Uterus (tissue), 4 donors: ENCODE measurements around the gene NGF. TPM values are rescaled to one million over a fixed set of nuclear protein-coding genes. Genes with fewer than 3 reads are reported as not detected.

ENCODE experiments used
- DNase-seq, 2 donors: peaks; one replicate each; pipeline ENCODE4 v3.0.0-alpha.2; 2019 to 2020
- H3K27ac ChIP-seq, 2 donors: fragments of 200-600 bp; sonication (generic); 1 replicate in 1 of 2; 2 replicates in 1 of 2; pipeline ENCODE4 v1.5.1; 2016 to 2018
- H3K27me3 ChIP-seq, 2 donors: fragments of 200-600 bp; sonication (generic); one replicate each; pipeline ENCODE4 v1.5.1; 2018 to 2019; ENCODE audit warnings: control low read depth in 1 of 2
- H3K36me3 ChIP-seq, 2 donors: fragments of 200-600 bp; sonication (generic); one replicate each; pipeline ENCODE4 v1.5.1; 2019; ENCODE audit warnings: control low read depth in 1 of 2
- H3K4me1 ChIP-seq, 2 donors: fragments of 200-600 bp; sonication (generic); one replicate each; pipeline ENCODE4 v1.5.1; 2018 to 2019; ENCODE audit warnings: control low read depth in 1 of 2
- H3K4me3 ChIP-seq, 2 donors: fragments of 200-600 bp; sonication (generic); 1 replicate in 1 of 2; 2 replicates in 1 of 2; pipeline ENCODE4 v1.5.1; 2018 to 2019; ENCODE audit warnings: mild to moderate bottlenecking in 1 of 2
- H3K9me3 ChIP-seq, 2 donors: fragments of 200-600 bp; sonication (generic); one replicate each; pipeline ENCODE4 v1.5.1; 2019; ENCODE audit warnings: control low read depth in 1 of 2
- POLR2A ChIP-seq, 2 donors: fragments of 450-650 bp; IDR thresholded peaks; one replicate each; pipeline ENCODE4 v1.6.1; 2016; ENCODE audit warnings: antibody characterized with exemption in 2 of 2, mild to moderate bottlenecking in 1 of 2, moderate library complexity in 1 of 2
- intact Hi-C: fragments of 100-400 bp; cut with DNase I; formaldehyde crosslinking; loops from one replicate; pipeline ENCODE4 v1.15.1; 2023; ENCODE audit warnings: low total_unique reads
- total RNA-seq, 4 donors: library from RNA; depleted of rRNA in 3 of 4; stranded (reverse); fragments of >200 nt in 3 of 4; gene quantifications; one replicate each; pipeline versions ENCODE4 v1.1.0 to v1.2.4, GENCODE V29; 2014 to 2023
- TF ChIP-seq, protein P1 (sequence below), 4 experiments: fragments of 200-600 bp in 2 of 4; fragments of 450-650 bp in 2 of 4; sonication (generic) in 2 of 4; IDR thresholded peaks; one replicate each; pipeline ENCODE4 v1.5.1; 2016 to 2019; ENCODE audit warnings: antibody characterized with exemption in 4 of 4, mild to moderate bottlenecking in 2 of 4, moderate library complexity in 1 of 4
- donor health status: DM: yes; HTN: yes; CAD: no.

NGF gene
- total RNA-seq, 4 donors from 2014 or later: 1.3 to 21.4 (median 13.5) TPM

DNA sequence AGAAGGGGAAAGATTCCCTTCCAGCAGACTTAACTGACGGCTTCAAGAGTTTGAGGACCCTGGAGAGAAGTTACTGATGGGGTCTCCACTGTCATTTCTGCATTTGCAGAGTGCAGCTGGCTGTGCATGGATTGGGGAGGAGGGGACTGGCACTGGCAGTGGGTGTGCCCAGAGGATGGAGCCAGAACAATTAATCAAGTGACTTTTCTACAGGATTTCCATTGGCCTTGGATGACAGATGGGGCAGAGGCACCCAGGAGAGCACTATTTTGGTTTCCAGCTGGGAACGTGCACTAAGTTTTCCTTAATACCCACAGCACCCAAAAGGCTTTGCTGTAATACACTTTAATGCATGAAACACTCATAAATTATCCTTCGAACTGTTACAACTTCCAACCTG, 1.3 kb downstream of the NGF start:
- H3K4me3 ChIP-seq: peak overlapping the region; percentile 74 to 76
- TF ChIP-seq, protein P1, sequence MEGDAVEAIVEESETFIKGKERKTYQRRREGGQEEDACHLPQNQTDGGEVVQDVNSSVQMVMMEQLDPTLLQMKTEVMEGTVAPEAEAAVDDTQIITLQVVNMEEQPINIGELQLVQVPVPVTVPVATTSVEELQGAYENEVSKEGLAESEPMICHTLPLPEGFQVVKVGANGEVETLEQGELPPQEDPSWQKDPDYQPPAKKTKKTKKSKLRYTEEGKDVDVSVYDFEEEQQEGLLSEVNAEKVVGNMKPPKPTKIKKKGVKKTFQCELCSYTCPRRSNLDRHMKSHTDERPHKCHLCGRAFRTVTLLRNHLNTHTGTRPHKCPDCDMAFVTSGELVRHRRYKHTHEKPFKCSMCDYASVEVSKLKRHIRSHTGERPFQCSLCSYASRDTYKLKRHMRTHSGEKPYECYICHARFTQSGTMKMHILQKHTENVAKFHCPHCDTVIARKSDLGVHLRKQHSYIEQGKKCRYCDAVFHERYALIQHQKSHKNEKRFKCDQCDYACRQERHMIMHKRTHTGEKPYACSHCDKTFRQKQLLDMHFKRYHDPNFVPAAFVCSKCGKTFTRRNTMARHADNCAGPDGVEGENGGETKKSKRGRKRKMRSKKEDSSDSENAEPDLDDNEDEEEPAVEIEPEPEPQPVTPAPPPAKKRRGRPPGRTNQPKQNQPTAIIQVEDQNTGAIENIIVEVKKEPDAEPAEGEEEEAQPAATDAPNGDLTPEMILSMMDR (IDR thresholded peaks at IDR 0.05): no peak
- TF ChIP-seq POLR2A (IDR thresholded peaks at IDR 0.05): no peak

DNA sequence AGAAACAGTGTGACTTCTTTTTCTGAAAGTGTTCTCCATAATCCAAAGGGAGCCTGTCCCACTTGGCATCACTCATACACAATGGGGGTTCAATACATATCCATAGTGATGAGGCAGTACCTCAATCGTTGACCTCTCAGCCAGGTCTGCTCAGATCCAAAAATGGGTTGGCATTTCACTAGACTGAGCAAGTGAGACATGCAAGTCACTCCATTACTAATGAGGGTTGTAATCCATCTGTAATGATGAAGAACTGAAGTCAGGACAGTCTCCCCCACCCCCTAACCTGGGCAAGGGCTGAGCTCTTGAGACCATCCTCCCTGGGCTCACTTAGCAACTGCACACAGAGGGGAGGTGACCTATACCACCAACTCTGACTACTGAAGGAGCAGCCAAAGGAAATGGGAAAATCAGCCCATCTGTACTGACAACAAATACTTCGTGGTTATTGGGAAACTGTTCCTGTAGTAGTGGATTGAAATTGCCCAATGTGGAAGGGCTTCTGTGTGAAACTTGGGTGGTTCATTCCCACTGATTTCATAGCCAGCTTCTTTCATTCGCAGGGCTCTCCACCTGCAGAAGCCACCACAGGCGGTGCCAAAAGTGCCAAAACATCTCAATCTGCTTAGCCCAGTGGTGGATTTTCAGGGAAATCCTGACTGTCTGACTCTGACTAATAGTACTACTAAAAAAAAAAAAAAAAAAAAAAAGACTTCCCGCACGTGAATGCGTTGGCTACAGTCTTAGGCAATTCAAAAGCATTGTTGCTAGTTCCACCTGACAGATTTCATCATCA, 5.0 kb downstream of the NGF start:
- H3K27ac ChIP-seq: peak overlapping the region; percentile 90 to 92
- H3K4me1 ChIP-seq: peaks cover 17 to 20% of the 10 kb centered on the region in 2 donors
- no peaks in the 10 kb centered on the region for H3K9me3 ChIP-seq
- intact Hi-C loops: loop anchor here (10.0 kb wide), 1 partner anchor 48 kb away; no protein-coding TSS in a partner anchor
- no peak overlapping the region for H3K4me3 ChIP-seq
- no peaks in the 10 kb centered on the region for H3K36me3 ChIP-seq
- no peaks in the 10 kb centered on the region for H3K27me3 ChIP-seq
- TF ChIP-seq, protein P1 (IDR thresholded peaks at IDR 0.05): no peak
- no peak for TF ChIP-seq POLR2A (IDR thresholded peaks at IDR 0.05)
- DNase-seq: peak; percentile 72 to 76

More for the DNA sequence above, 1.3 kb downstream of the NGF start:
- Histone ChIP-seq H3K27ac (peak overlapping the region; percentile 90 to 92), H3K4me1 (peaks cover 3 to 6% of the 10 kb centered on the region in 2 donors), H3K36me3 (no peaks in the 10 kb centered on the region), H3K27me3 (no peaks in the 10 kb centered on the region), H3K9me3 (no peaks in the 10 kb centered on the region)
- no peak for DNase-seq
- intact Hi-C loops: loop anchor here (10.0 kb wide), 1 partner anchor 52 kb away; no protein-coding TSS in a partner anchor

DNA sequence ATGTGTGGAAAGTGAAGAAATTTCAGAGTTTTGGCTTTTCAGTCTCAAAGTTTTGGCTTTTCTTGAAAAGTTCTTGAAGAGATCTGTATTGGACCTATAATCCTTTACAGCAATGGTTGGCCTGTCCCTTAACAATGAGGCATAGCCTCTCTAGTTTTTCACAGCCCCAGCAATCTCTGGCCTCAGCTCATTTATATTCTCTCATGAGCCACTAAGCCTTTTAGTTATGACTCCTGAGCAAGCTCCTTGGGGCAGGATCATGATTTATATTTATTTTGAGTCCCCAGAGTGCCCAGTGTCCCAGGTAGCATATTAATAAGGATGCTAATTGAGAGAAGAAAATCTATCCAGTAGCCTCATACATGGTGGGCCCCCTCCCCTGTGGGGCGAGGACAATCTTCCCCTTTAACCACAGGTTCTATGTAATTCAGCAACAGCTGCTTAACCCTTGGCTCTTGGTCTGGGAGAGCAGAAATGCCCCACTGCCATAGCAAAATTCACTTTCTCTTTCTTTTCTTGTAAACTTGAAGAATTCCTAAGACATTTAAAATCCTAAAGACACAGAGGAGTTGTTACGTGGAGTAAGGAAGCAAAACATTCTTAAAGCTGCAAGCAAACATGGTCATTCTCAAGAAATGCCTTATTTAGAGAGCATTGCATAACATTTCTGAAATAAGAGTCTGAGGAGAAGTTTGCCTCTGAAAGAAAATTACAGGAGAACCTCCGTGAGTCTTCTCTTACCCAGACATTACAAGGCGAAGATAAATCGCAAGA, 6.3 kb downstream of the NGF start:
- no peak for DNase-seq
- Histone ChIP-seq H3K27ac (peak overlapping the region; percentile 90 to 92), H3K36me3 (no peaks in the 10 kb centered on the region), H3K9me3 (no peaks in the 10 kb centered on the region), H3K4me3 (no peak overlapping the region), H3K4me1 (peaks cover 17 to 20% of the 10 kb centered on the region in 2 donors), H3K27me3 (no peaks in the 10 kb centered on the region)
- intact Hi-C loops: loop anchor here (10.0 kb wide), 1 partner anchor 47 kb away; no protein-coding TSS in a partner anchor
- peak in 1 of 2 donors; percentile 15 for TF ChIP-seq POLR2A (IDR thresholded peaks at IDR 0.05)
- TF ChIP-seq, protein P1 (IDR thresholded peaks at IDR 0.05): no peak

DNA sequence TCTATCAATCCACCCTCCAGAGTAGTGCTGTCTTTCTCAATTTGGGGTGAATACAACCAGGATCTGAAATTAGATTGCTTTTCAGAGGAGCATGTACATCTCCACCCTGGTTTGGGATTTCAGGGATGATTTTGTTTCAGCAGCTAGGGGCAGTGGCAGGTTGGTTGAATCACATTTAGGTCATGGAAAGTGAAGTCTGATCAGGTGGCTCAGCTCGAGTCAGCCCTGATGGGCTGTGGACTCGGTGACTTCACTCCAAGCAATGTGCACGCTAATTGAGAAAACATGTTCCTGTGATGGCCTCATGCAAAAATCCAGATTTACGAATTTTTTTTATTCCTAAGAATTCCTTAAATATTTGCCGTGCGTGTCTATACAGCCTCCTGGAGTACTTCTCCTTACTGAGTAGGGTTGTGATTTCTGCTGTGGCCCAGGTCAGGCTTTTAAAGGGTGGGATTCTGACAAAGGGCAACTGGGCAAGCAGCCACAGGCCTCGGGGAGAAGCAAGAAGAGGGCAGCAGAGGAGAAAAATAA, 7.5 kb downstream of the NGF start:
- Histone ChIP-seq H3K27me3 (no peaks in the 10 kb centered on the region), H3K36me3 (no peaks in the 10 kb centered on the region), H3K4me3 (no peak overlapping the region), H3K4me1 (peaks cover 17 to 20% of the 10 kb centered on the region in 2 donors), H3K27ac (peak overlapping the region; percentile 90 to 92), H3K9me3 (no peaks in the 10 kb centered on the region)
- intact Hi-C loops: loop anchor here (10.0 kb wide), 1 partner anchor 46 kb away; no protein-coding TSS in a partner anchor
- TF ChIP-seq POLR2A (IDR thresholded peaks at IDR 0.05): no peak
- TF ChIP-seq, protein P1 (IDR thresholded peaks at IDR 0.05): peak; percentile 21 to 40 (median 26)
- DNase-seq: peak; percentile 49 to 70
